Liver (tissue), 9 donors: ENCODE results near the gene PNMA1. TPM values are rescaled to one million over a fixed set of nuclear protein-coding genes. Genes with fewer than 3 reads are reported as not detected.

ENCODE experiments used
- DNase-seq: peaks from one replicate; pipeline ENCODE4 v3.0.0-alpha.2; 2017; ENCODE audit warnings: low spot score
- H3K27ac ChIP-seq, 2 donors: one replicate each; pipeline ENCODE4 v1.7.0; 2013; ENCODE audit warnings: inconsistent platforms in 2 of 2, low read length in 2 of 2, control low read depth in 1 of 2, low read depth in 1 of 2, mild to moderate bottlenecking in 1 of 2
- H3K27me3 ChIP-seq, 4 donors: one replicate each; pipeline versions ENCODE4 v1.6.1 to v1.7.0; 2013; ENCODE audit warnings: low read length in 3 of 4, inconsistent platforms in 1 of 4, mild to moderate bottlenecking in 1 of 4, moderate library complexity in 1 of 4; ENCODE audit not compliant: control insufficient read depth in 4 of 4, insufficient read depth in 4 of 4
- H3K36me3 ChIP-seq, 4 donors: one replicate each; pipeline versions ENCODE4 v1.6.1 to v1.7.0; 2013; ENCODE audit warnings: low read length in 3 of 4, mild to moderate bottlenecking in 3 of 4, low read depth in 1 of 4, moderate library complexity in 1 of 4; ENCODE audit not compliant: control insufficient read depth in 4 of 4, insufficient read depth in 3 of 4
- H3K4me1 ChIP-seq, 4 donors: one replicate each; pipeline versions ENCODE4 v1.6.1 to v1.7.0; 2013; ENCODE audit warnings: low read length in 3 of 4, mild to moderate bottlenecking in 3 of 4, moderate library complexity in 1 of 4; ENCODE audit not compliant: control insufficient read depth in 4 of 4, insufficient read depth in 4 of 4
- H3K4me3 ChIP-seq, 3 donors: one replicate each; pipeline versions ENCODE4 v1.6.1 to v1.7.0; 2013; ENCODE audit warnings: low read length in 3 of 3, control low read depth in 1 of 3, low read depth in 1 of 3, mild to moderate bottlenecking in 1 of 3
- H3K9ac ChIP-seq, 2 donors: one replicate each; pipeline ENCODE4 v1.7.0; 2013; ENCODE audit warnings: low read length in 2 of 2, mild to moderate bottlenecking in 2 of 2, moderate library complexity in 2 of 2, control low read depth in 1 of 2, low read depth in 1 of 2
- H3K9me3 ChIP-seq, 4 donors: one replicate each; pipeline versions ENCODE4 v1.6.1 to v1.7.0; 2013; ENCODE audit warnings: low read length in 3 of 4; ENCODE audit not compliant: control insufficient read depth in 4 of 4
- GABPA ChIP-seq, 2 donors: IDR thresholded peaks in 1 of 2; conservative IDR thresholded peaks in 1 of 2; 2 replicates each; pipeline ENCODE4 v1.6.1; 2016; ENCODE audit warnings: antibody characterized with exemption in 2 of 2, mild to moderate bottlenecking in 1 of 2, moderate library complexity in 1 of 2
- HNF4A ChIP-seq, 2 donors: conservative IDR thresholded peaks; 2 replicates each; pipeline ENCODE4 v1.6.1; 2016; ENCODE audit warnings: antibody characterized with exemption in 2 of 2, mild to moderate bottlenecking in 2 of 2
- HNF4G ChIP-seq: IDR thresholded peaks from 2 replicates; pipeline ENCODE4 v1.6.1; 2016; ENCODE audit warnings: antibody characterized with exemption
- JUND ChIP-seq, 2 donors: IDR thresholded peaks; 2 replicates each; pipeline ENCODE4 v1.6.1; 2016; ENCODE audit warnings: antibody characterized with exemption in 2 of 2
- MAX ChIP-seq: IDR thresholded peaks from 2 replicates; pipeline ENCODE4 v1.6.1; 2016; ENCODE audit warnings: antibody characterized with exemption
- RAD21 ChIP-seq, 2 donors: IDR thresholded peaks; 2 replicates each; pipeline ENCODE4 v1.6.1; 2016; ENCODE audit warnings: antibody characterized with exemption in 2 of 2, mild to moderate bottlenecking in 2 of 2
- REST ChIP-seq: IDR thresholded peaks from 2 replicates; pipeline ENCODE4 v1.6.1; 2016; ENCODE audit warnings: antibody characterized with exemption, mild to moderate bottlenecking
- RXRA ChIP-seq, 2 donors: IDR thresholded peaks; 2 replicates each; pipeline ENCODE4 v1.6.1; 2017 to 2018; ENCODE audit warnings: antibody characterized with exemption in 2 of 2, mild to moderate bottlenecking in 1 of 2
- SP1 ChIP-seq: IDR thresholded peaks from 2 replicates; pipeline ENCODE4 v1.6.1; 2018; ENCODE audit warnings: antibody characterized with exemption, mild to moderate bottlenecking
- TAF1 ChIP-seq: conservative IDR thresholded peaks from 2 replicates; pipeline ENCODE4 v1.6.1; 2016; ENCODE audit warnings: antibody characterized with exemption, mild to moderate bottlenecking
- YY1 ChIP-seq: IDR thresholded peaks from 2 replicates; pipeline ENCODE4 v1.6.1; 2016; ENCODE audit warnings: antibody characterized with exemption, mild to moderate bottlenecking
- WGBS: extraction: QIAGEN DNeasy Blood & Tissue Kit; methylation state at CpG from one replicate; pipeline ENCODE4 v1.1.7; 2013; 5-methylcytosine and 5-hydroxymethylcytosine counted together
- polyA plus RNA-seq, 2 donors: library from polyadenylated mRNA; stranded (reverse) in 1 of 2; unstranded in 1 of 2; fragments of 200-250 nt in 1 of 2; fragments of >200 nt in 1 of 2; fragmentation: Nextera tagmentation in 1 of 2; extraction: Ambion mirVana in 1 of 2; gene quantifications; one replicate each; pipeline versions ENCODE4 v1.2.1 to v1.2.3, GENCODE V29; 2013 to 2015
- total RNA-seq, 2 donors: library from RNA; depleted of rRNA; stranded (reverse); fragments of >200 nt; gene quantifications; one replicate each; pipeline ENCODE4 v1.2.3, GENCODE V29; 2014
- TF ChIP-seq, protein P1 (sequence below): fragments of 150-350 bp; IDR thresholded peaks from 2 replicates; pipeline ENCODE4 v1.5.1; 2017; ENCODE audit warnings: improper control_type of control experiment, low read depth, low read length; ENCODE audit not compliant: missing input control
- donor health status: healthy.
- donor health status: healthy.
- donor health status: healthy.
- donor health status: healthy.
- donor health status: healthy.

The PNMA1 gene
- total and polyA plus RNA-seq, 4 donors = 2.3 to 10.4 (median 3.4) TPM

GRCh38 chr14:73762375-73762822, 48.2 kb upstream of the PNMA1 start:
- no peaks in the 10 kb centered on the region for H3K9me3 ChIP-seq
- no peak overlapping the region for H3K4me3 ChIP-seq
- H3K9ac ChIP-seq = peak overlapping the region; percentile 50 to 75
- peaks cover 40 to 67% (median 54%) of the 10 kb centered on the region in 4 donors for H3K4me1 ChIP-seq
- DNase-seq = no peak
- no peaks in the 10 kb centered on the region for H3K36me3 ChIP-seq
- 30% methylated on average over 8 of the region's 8 CpGs for WGBS
- TF ChIP-seq YY1 = no peak
- no peak for TF ChIP-seq REST
- peak; percentile 15 to 27 for TF ChIP-seq HNF4A (conservative IDR thresholded peaks at IDR 0.05)
- no peak for TF ChIP-seq TAF1
- no peak for TF ChIP-seq HNF4G
- TF ChIP-seq, protein P1, sequence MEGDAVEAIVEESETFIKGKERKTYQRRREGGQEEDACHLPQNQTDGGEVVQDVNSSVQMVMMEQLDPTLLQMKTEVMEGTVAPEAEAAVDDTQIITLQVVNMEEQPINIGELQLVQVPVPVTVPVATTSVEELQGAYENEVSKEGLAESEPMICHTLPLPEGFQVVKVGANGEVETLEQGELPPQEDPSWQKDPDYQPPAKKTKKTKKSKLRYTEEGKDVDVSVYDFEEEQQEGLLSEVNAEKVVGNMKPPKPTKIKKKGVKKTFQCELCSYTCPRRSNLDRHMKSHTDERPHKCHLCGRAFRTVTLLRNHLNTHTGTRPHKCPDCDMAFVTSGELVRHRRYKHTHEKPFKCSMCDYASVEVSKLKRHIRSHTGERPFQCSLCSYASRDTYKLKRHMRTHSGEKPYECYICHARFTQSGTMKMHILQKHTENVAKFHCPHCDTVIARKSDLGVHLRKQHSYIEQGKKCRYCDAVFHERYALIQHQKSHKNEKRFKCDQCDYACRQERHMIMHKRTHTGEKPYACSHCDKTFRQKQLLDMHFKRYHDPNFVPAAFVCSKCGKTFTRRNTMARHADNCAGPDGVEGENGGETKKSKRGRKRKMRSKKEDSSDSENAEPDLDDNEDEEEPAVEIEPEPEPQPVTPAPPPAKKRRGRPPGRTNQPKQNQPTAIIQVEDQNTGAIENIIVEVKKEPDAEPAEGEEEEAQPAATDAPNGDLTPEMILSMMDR = no peak
- peak; percentile 47 for TF ChIP-seq SP1
- peak; percentile 49 to 54 for TF ChIP-seq RXRA (IDR thresholded peaks at IDR 0.05)
- TF ChIP-seq MAX = peak; percentile 30
- TF ChIP-seq RAD21 (IDR thresholded peaks at IDR 0.05) = peak in 1 of 2 donors; percentile 14
- no peaks in the 10 kb centered on the region for H3K27me3 ChIP-seq
- H3K27ac ChIP-seq = peak overlapping the region; percentile 90 to 94

- TF ChIP-seq JUND (IDR thresholded peaks at IDR 0.05) (no peak), GABPA (IDR thresholded peaks at IDR 0.05 in 1 of 2, conservative IDR thresholded peaks at IDR 0.05 in 1 of 2) (no peak)
- no peaks in the 10 kb centered on the region for H3K27me3 ChIP-seq
- no peaks in the 10 kb centered on the region for H3K9me3 ChIP-seq
- H3K4me1 ChIP-seq = peaks cover 43 to 73% (median 59%) of the 10 kb centered on the region in 4 donors
- H3K36me3 ChIP-seq = no peaks in the 10 kb centered on the region
- DNase-seq = no peak
- H3K4me3 ChIP-seq = no peak overlapping the region
- peak overlapping the region in 1 of 2 donors; percentile 50 for H3K9ac ChIP-seq
- WGBS = 55% methylated on average over 2 of the region's 2 CpGs
- H3K27ac ChIP-seq = peak overlapping the region; percentile 94 to 96
These were observed 47.6 kb upstream of the PNMA1 start for GRCh38 chr14:73761618-73762355.
